ENCODE data around the gene NALCN. TPM values are rescaled to one million over a fixed set of nuclear protein-coding genes. Genes with fewer than 3 reads are reported as not detected.

NALCN gene
- total and polyA plus RNA-seq, 2 of the 8 experiments (the other 6 are each of a cell fraction or from before 2014, with no cell fraction given) = 0.26 to 0.54 TPM

DNA sequence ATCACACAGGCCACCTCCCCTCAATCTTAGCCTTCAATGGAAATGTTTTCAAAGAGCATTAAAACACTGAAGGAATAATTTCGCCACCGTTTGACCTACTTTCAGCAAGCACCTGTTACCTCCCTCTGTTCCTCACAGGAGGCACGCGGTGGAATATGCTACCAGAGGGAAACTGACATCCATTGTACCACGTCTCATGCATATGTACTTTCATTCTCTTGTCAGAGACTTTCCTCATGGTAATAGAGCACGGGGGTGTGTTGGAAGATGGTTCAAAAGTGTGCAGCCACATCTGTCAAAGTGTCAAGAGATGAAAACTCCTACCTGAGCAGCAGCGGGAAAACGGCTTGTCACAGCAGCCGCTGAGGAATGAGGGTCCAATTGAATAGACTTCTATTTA, 143.4 kb downstream of the NALCN start:
- no peak overlapping the region for H4K91ac ChIP-seq (replicated peaks; ENCODE audit: insufficient read length, low read length)

More for the DNA sequence above, 143.4 kb downstream of the NALCN start:
- no peak overlapping the region for H3K4ac ChIP-seq (replicated peaks; ENCODE audit: insufficient read length, low read depth, low read length)
- H2BK120ac ChIP-seq (replicated peaks; ENCODE audit: low read depth, low read length) = no peak overlapping the region
- no peak overlapping the region for H2AK5ac ChIP-seq (ENCODE audit: low read depth, low read length)
- FAIRE-seq = no peak
- TF ChIP-seq SP2 (IDR thresholded peaks at IDR 0.05; ENCODE audit: low read length) = no peak
- TF ChIP-seq RBBP5 (IDR thresholded peaks at IDR 0.05; ENCODE audit: borderline replicate concordance, low read depth, low read length) = no peak
- no peak for TF ChIP-seq JUND (IDR thresholded peaks at IDR 0.05; ENCODE audit: low read length)
- no peak for TF ChIP-seq TEAD4 (IDR thresholded peaks at IDR 0.05; ENCODE audit: low read depth, low read length)
- no peak for TF ChIP-seq BACH1 (IDR thresholded peaks at IDR 0.05; ENCODE audit: low read length)
- no peak for TF ChIP-seq HDAC6 (IDR thresholded peaks at IDR 0.05; ENCODE audit: low read depth, low read length)
- TF ChIP-seq BRCA1 (IDR thresholded peaks at IDR 0.05; ENCODE audit: low read depth, low read length) = no peak
- no peak for TF ChIP-seq TCF12 (IDR thresholded peaks at IDR 0.05; ENCODE audit: low read depth, low read length)
- no peak for TF ChIP-seq PHF8 (conservative IDR thresholded peaks at IDR 0.05; ENCODE audit: low read depth, low read length)
- TF ChIP-seq CTBP2 (IDR thresholded peaks at IDR 0.05; ENCODE audit: borderline replicate concordance, insufficient read depth, insufficient read length, low read length) = no peak
- TF ChIP-seq RFX5 (IDR thresholded peaks at IDR 0.05; ENCODE audit: borderline replicate concordance, low read depth, low read length) = no peak
- no peak overlapping the region for H3K9ac ChIP-seq (replicated peaks in 1 of 4; ENCODE audit: extremely low read depth in 1 of 4, low read depth in 3 of 4, low read length in 3 of 4)
- no peak overlapping the region for H3K56ac ChIP-seq (replicated peaks; ENCODE audit: insufficient read length, low read depth, low read length)
- no peak overlapping the region for H2BK5ac ChIP-seq (ENCODE audit: low read depth, low read length)
- H3K27me3 ChIP-seq (replicated peaks in 1 of 4; ENCODE audit: control insufficient read depth in 3 of 4, extremely low read depth in 1 of 4, insufficient read depth in 3 of 4, low read length in 3 of 4) = no peaks in the 10 kb centered on the region
- H3K4me1 ChIP-seq (replicated peaks in 1 of 4; ENCODE audit: control insufficient read depth in 3 of 4, insufficient read depth in 4 of 4, low read length in 3 of 4) = peaks cover 0 to 4% (median 0%) of the 10 kb centered on the region in 4 experiments; a peak in 1 of 7 replicates
- H3K14ac ChIP-seq (ENCODE audit: insufficient read length) = no peak overlapping the region
- WGBS, 2 experiments (ENCODE audit: extremely low coverage in 1 of 2, insufficient coverage in 1 of 2, insufficient read length in 1 of 2, insufficient replicate concordance in 2 of 2, low coverage in 1 of 2, low lambda C conversion rate in 2 of 2, missing lambda C conversion rate in 1 of 2) = 91% methylated on average over 9 of the region's 9 CpGs; no CpG with 5 or more reads in 1 of the 2 experiments
- ChIA-PET CTCF (ENCODE audit: partially characterized antibody) (no interaction called here), POLR2A (ENCODE audit: partially characterized antibody) (no interaction called here)
- no peak overlapping the region for H2AFZ ChIP-seq (ENCODE audit: low read length)
- H3K4me3 ChIP-seq (ENCODE audit: extremely low read depth in 1 of 4, insufficient read depth in 2 of 4, low read depth in 3 of 4, low read length in 4 of 4) = no peak overlapping the region
- H4K8ac ChIP-seq (ENCODE audit: extremely low read depth, insufficient read depth, low read length) = no peak overlapping the region
- H3K23ac ChIP-seq (ENCODE audit: insufficient read length) = no peak overlapping the region
- H3K79me1 ChIP-seq (ENCODE audit: low read depth, low read length) = no peaks in the 10 kb centered on the region
- H4K5ac ChIP-seq (ENCODE audit: insufficient read length, low read depth, low read length) = no peak overlapping the region
- DNase-seq (ENCODE audit: low read depth in 1 of 2, low spot score in 2 of 2) = no peak
- H3K4me2 ChIP-seq (ENCODE audit: insufficient read depth in 1 of 2, low read depth in 2 of 2, low read length in 2 of 2) = no peak overlapping the region
- no peak overlapping the region for H3K18ac ChIP-seq (ENCODE audit: extremely low read depth, low read length)
- H2BK20ac ChIP-seq (ENCODE audit: low read length) = no peak overlapping the region
- H3K9me3 ChIP-seq (ENCODE audit: insufficient read depth in 2 of 2, low read depth in 1 of 2, low read length in 1 of 2) = no peaks in the 10 kb centered on the region
- H3K36me3 ChIP-seq (ENCODE audit: control insufficient read depth in 2 of 4, insufficient read depth in 4 of 4, low read length in 3 of 4) = no peaks in the 10 kb centered on the region
- H2BK15ac ChIP-seq (ENCODE audit: low read length) = no peak overlapping the region
- H3K23me2 ChIP-seq (ENCODE audit: low read depth, low read length) = peaks cover 5% of the 10 kb centered on the region
- no peak overlapping the region for H3K27ac ChIP-seq (ENCODE audit: low read depth, low read length)
- peaks cover 0 to 7% of the 10 kb centered on the region in 2 experiments for H4K20me1 ChIP-seq (replicated peaks in 1 of 2; ENCODE audit: control insufficient read depth in 1 of 2, insufficient read depth in 2 of 2, low read length in 2 of 2)
- no peaks in the 10 kb centered on the region for H3K79me2 ChIP-seq (ENCODE audit: control insufficient read depth in 1 of 2, insufficient read depth in 2 of 2, low read length in 2 of 2)
- H2BK12ac ChIP-seq (ENCODE audit: low read depth, low read length) = no peak overlapping the region

Measured in H1 (cell line).